ENCODE measurements around the gene CDKL2.

Gene CDKL2

GRCh38 chr4:75547647-75548387, 82.5 kb downstream of the CDKL2 start:
- TF ChIP-seq TEAD4 (IDR thresholded peaks at IDR 0.05) (peak; percentile 73), USF1 (IDR thresholded peaks at IDR 0.05) (no peak), NFIC (IDR thresholded peaks at IDR 0.05) (peak; percentile 80), FOXM1 (IDR thresholded peaks at IDR 0.05; ENCODE audit: borderline replicate concordance, low read depth) (no peak), CEBPB (IDR thresholded peaks at IDR 0.05) (no peak)

GRCh38 chr4:75545526-75545925, 84.8 kb downstream of the CDKL2 start:
- no peak for TF ChIP-seq EP300 (IDR thresholded peaks at IDR 0.05; ENCODE audit: borderline replicate concordance)
- no peak for TF ChIP-seq TEAD4 (IDR thresholded peaks at IDR 0.05)
- TF ChIP-seq MAX (IDR thresholded peaks at IDR 0.05): no peak
- no peak for TF ChIP-seq TAF1 (IDR thresholded peaks at IDR 0.05; ENCODE audit: low read depth)
- no peak for TF ChIP-seq RAD21 (IDR thresholded peaks at IDR 0.05; ENCODE audit: low read depth)
- TF ChIP-seq FOXM1 (IDR thresholded peaks at IDR 0.05; ENCODE audit: borderline replicate concordance, low read depth): no peak
- no peak for TF ChIP-seq YY1 (IDR thresholded peaks at IDR 0.05; ENCODE audit: low read depth)
- no peak for TF ChIP-seq NFIC (IDR thresholded peaks at IDR 0.05)
- no peak for TF ChIP-seq REST (IDR thresholded peaks at IDR 0.05; ENCODE audit: low read depth)
- no peak for TF ChIP-seq ZBTB7A (IDR thresholded peaks at IDR 0.05; ENCODE audit: low read depth)
- no peak for TF ChIP-seq USF1 (IDR thresholded peaks at IDR 0.05)
- TF ChIP-seq CREB1 (IDR thresholded peaks at IDR 0.05; ENCODE audit: low read depth): no peak
- TF ChIP-seq TCF12 (IDR thresholded peaks at IDR 0.05; ENCODE audit: low read depth): no peak
- TF ChIP-seq EGR1 (IDR thresholded peaks at IDR 0.05): no peak
- no peak for TF ChIP-seq CEBPB (IDR thresholded peaks at IDR 0.05)

GRCh38 chr4:75544870-75545269, 85.5 kb downstream of the CDKL2 start:
- TF ChIP-seq TCF12 (IDR thresholded peaks at IDR 0.05; ENCODE audit: low read depth): no peak
- TF ChIP-seq REST (IDR thresholded peaks at IDR 0.05; ENCODE audit: low read depth): no peak
- no peak for TF ChIP-seq RAD21 (IDR thresholded peaks at IDR 0.05; ENCODE audit: low read depth)
- no peak for TF ChIP-seq ZBTB7A (IDR thresholded peaks at IDR 0.05; ENCODE audit: low read depth)
- TF ChIP-seq EP300 (IDR thresholded peaks at IDR 0.05; ENCODE audit: borderline replicate concordance): no peak
- no peak for TF ChIP-seq NFIC (IDR thresholded peaks at IDR 0.05)
- no peak for TF ChIP-seq MAX (IDR thresholded peaks at IDR 0.05)
- no peak for TF ChIP-seq FOXM1 (IDR thresholded peaks at IDR 0.05; ENCODE audit: borderline replicate concordance, low read depth)
- TF ChIP-seq USF1 (IDR thresholded peaks at IDR 0.05): no peak
- TF ChIP-seq CEBPB (IDR thresholded peaks at IDR 0.05): no peak
- TF ChIP-seq TAF1 (IDR thresholded peaks at IDR 0.05; ENCODE audit: low read depth): no peak
- no peak for TF ChIP-seq CREB1 (IDR thresholded peaks at IDR 0.05; ENCODE audit: low read depth)
- TF ChIP-seq EGR1 (IDR thresholded peaks at IDR 0.05): no peak
- no peak for TF ChIP-seq TEAD4 (IDR thresholded peaks at IDR 0.05)
- TF ChIP-seq YY1 (IDR thresholded peaks at IDR 0.05; ENCODE audit: low read depth): no peak

GRCh38 chr4:75542824-75543223, 87.5 kb downstream of the CDKL2 start:
- no peak for TF ChIP-seq USF1 (IDR thresholded peaks at IDR 0.05)
- TF ChIP-seq EP300 (IDR thresholded peaks at IDR 0.05; ENCODE audit: borderline replicate concordance): no peak
- TF ChIP-seq EGR1 (IDR thresholded peaks at IDR 0.05): no peak
- TF ChIP-seq FOXM1 (IDR thresholded peaks at IDR 0.05; ENCODE audit: borderline replicate concordance, low read depth): no peak
- no peak for TF ChIP-seq CEBPB (IDR thresholded peaks at IDR 0.05)
- no peak for TF ChIP-seq YY1 (IDR thresholded peaks at IDR 0.05; ENCODE audit: low read depth)
- no peak for TF ChIP-seq RAD21 (IDR thresholded peaks at IDR 0.05; ENCODE audit: low read depth)
- TF ChIP-seq TEAD4 (IDR thresholded peaks at IDR 0.05): no peak
- no peak for TF ChIP-seq ZBTB7A (IDR thresholded peaks at IDR 0.05; ENCODE audit: low read depth)
